K562 (cell line): ENCODE measurements around the gene ZC3H11A. TPM values are rescaled to one million over a fixed set of nuclear protein-coding genes. Genes with fewer than 3 reads are reported as not detected.

Experiments
- BCLAF1 ChIP-seq, 2 experiments: fragments of 450-650 bp in 1 of 2; IDR thresholded peaks; 2 replicates each; pipeline ENCODE4 v1.6.1; 2011 to 2017; ENCODE audit warnings: low read depth in 2 of 2, antibody characterized with exemption in 1 of 2, borderline replicate concordance in 1 of 2, low read length in 1 of 2, mild to moderate bottlenecking in 1 of 2, mixed read lengths in 1 of 2; ENCODE audit not compliant: control insufficient read depth in 1 of 2
- HNRNPH1 ChIP-seq: fragments of 200-400 bp; formaldehyde crosslinking; optimal IDR thresholded peaks from 2 replicates; pipeline ENCODE3; 2017; ENCODE audit warnings: low read depth, mild to moderate bottlenecking, low read length, moderate library complexity
- NCOA2 ChIP-seq, 2 experiments: fragments of 450-650 bp; IDR thresholded peaks; 2 replicates each; pipeline ENCODE4 v1.6.1; 2018; ENCODE audit warnings: mild to moderate bottlenecking in 2 of 2, moderate library complexity in 1 of 2; ENCODE audit not compliant: partially characterized antibody in 2 of 2
- NELFE ChIP-seq: IDR thresholded peaks from 2 replicates; pipeline ENCODE4 v1.6.1; 2011; ENCODE audit warnings: mild to moderate bottlenecking; ENCODE audit not compliant: insufficient read depth, insufficient read length
- U2AF2 ChIP-seq: fragments of 200-400 bp; formaldehyde crosslinking; optimal IDR thresholded peaks from 2 replicates; pipeline ENCODE3; 2017; ENCODE audit warnings: low read depth, mild to moderate bottlenecking, low read length
- ZNF561 ChIP-seq: fragments of 450-650 bp; formaldehyde crosslinking; conservative IDR thresholded peaks from 2 replicates; pipeline ENCODE4 v1.4.0; 2020; ENCODE audit warnings: mild to moderate bottlenecking, moderate library complexity
- ZNF740 ChIP-seq, 3 experiments: fragments of 200-800 bp in 1 of 3; sonication (Bioruptor generic) in 1 of 3; sonication (generic) in 1 of 3; formaldehyde crosslinking in 1 of 3; IDR thresholded peaks; 2 replicates each; pipeline versions ENCODE4 v1.6.1 to v1.8.0; 2016 to 2022; ENCODE audit warnings: mild to moderate bottlenecking in 2 of 3, missing compliant biosample characterization in 2 of 3, missing genetic modification characterization in 2 of 3, missing genetic modification reagents in 1 of 3
- polyA plus RNA-seq, 8 experiments: library from polyadenylated mRNA; depleted of rRNA in 4 of 8; stranded (reverse) in 5 of 8; unstranded in 3 of 8; fragments of >200 nt; fragmentation: Nextera tagmentation in 2 of 8; fragmentation: Illumina TruSeq in 1 of 8; extraction: Ambion mirVana in 2 of 8; extraction: Trizol in 1 of 8; gene quantifications; 2 replicates each; pipeline versions ENCODE4 v1.2.1 to v1.2.3, GENCODE V29; 2011 to 2014; ENCODE audit warnings: inconsistent platforms in 1 of 8, missing spikeins in 1 of 8
- total RNA-seq, 7 experiments: library from RNA; depleted of rRNA in 6 of 7; stranded (reverse); fragments of >200 nt in 6 of 7; fragmentation: Illumina TruSeq in 2 of 7; extraction: Trizol in 2 of 7; gene quantifications; 2 replicates each; pipeline versions ENCODE4 v1.2.1 to v1.2.3, GENCODE V29; 2011 to 2021; ENCODE audit warnings: low replicate concordance in 1 of 7

ZC3H11A gene
- total and polyA plus RNA-seq, 9 of the 15 experiments (the other 6 are each of a cell fraction or from before 2014, with no cell fraction given): 34.2 to 137 (median 102) TPM

- no peak for TF ChIP-seq BCLAF1 (IDR thresholded peaks at IDR 0.05; ENCODE audit: borderline replicate concordance in 1 of 2, control insufficient read depth in 1 of 2, low read depth in 2 of 2, low read length in 1 of 2)
- TF ChIP-seq ZNF561 (CRISPR knock-in tag): no peak
- TF ChIP-seq U2AF2: no peak
- no peak for TF ChIP-seq NELFE
- no peak for TF ChIP-seq NCOA2 (IDR thresholded peaks at IDR 0.05; ENCODE audit: partially characterized antibody in 2 of 2)
- TF ChIP-seq ZNF740 (CRISPR knock-in tag; IDR thresholded peaks at IDR 0.05): no peak
- TF ChIP-seq ZNF740 (tag; IDR thresholded peaks at IDR 0.05): peak in 1 of 2 experiments; percentile 78; a peak in 2 of 4 replicates
- no peak for TF ChIP-seq HNRNPH1
Observed at GRCh38 chr1:203769505-203770343, 25.7 kb upstream of the ZC3H11A start (continued).
